ENCODE measurements around the gene EQTN. TPM values are rescaled to one million over a fixed set of nuclear protein-coding genes. Genes with fewer than 3 reads are reported as not detected.
A peak's percentile ranks its signal among the peaks of the same experiment; 100 is the strongest.

Gene EQTN
- total RNA-seq, 1 donor from 2014 or later, result not detected

GRCh38 chr9:27333241-27334052, 36.5 kb upstream of the EQTN start:
- H3K27me3 ChIP-seq (ENCODE audit: insufficient read depth, low read length), result peaks cover 14% of the 10 kb centered on the region
- TF ChIP-seq EZH2 (IDR thresholded peaks at IDR 0.05; ENCODE audit: insufficient read depth, low read length) (no peak), CTCF (IDR thresholded peaks at IDR 0.05; ENCODE audit: insufficient read depth, low read depth, low read length) (peak; percentile 97)
- no peak overlapping the region for H3K4me3 ChIP-seq (ENCODE audit: insufficient read depth, low read depth, low read length)
- DNase-seq (ENCODE audit: low read depth) (peak; percentile 42), FAIRE-seq (peak; percentile 92)
- Mint-ChIP-seq H3K36me3 (ENCODE audit: low read depth, unreplicated experiment) (no peaks in the 10 kb centered on the region), H3K27ac (ENCODE audit: unreplicated experiment) (no peak overlapping the region), H3K4me3 (ENCODE audit: unreplicated experiment) (no peak overlapping the region), H3K4me1 (ENCODE audit: low read depth, unreplicated experiment) (peaks cover 8% of the 10 kb centered on the region), H3K27me3 (ENCODE audit: low read depth, unreplicated experiment) (peaks cover 2% of the 10 kb centered on the region), H3K9me3 (ENCODE audit: unreplicated experiment) (no peaks in the 10 kb centered on the region)
- no peak overlapping the region for H3K27ac ChIP-seq (ENCODE audit: low read depth, low read length)
- H3K36me3 ChIP-seq (ENCODE audit: insufficient read depth, low read length), result no peaks in the 10 kb centered on the region
- H3K4me2 ChIP-seq (ENCODE audit: low read length), result no peak overlapping the region
- H2AFZ ChIP-seq (ENCODE audit: low read depth, low read length), result no peak overlapping the region
- H3K4me1 ChIP-seq (ENCODE audit: insufficient read depth, low read length), result peaks cover 3% of the 10 kb centered on the region
- H3K9ac ChIP-seq (ENCODE audit: low read length), result no peak overlapping the region
- no peaks in the 10 kb centered on the region for H4K20me1 ChIP-seq (ENCODE audit: insufficient read depth, low read length)
- H3K9me3 ChIP-seq (ENCODE audit: insufficient read depth, low read depth, low read length), result no peaks in the 10 kb centered on the region
- H3K79me2 ChIP-seq (ENCODE audit: insufficient read depth, low read length), result no peaks in the 10 kb centered on the region

- Mint-ChIP-seq H3K4me1 (ENCODE audit: low read depth, unreplicated experiment) (peaks cover 5% of the 10 kb centered on the region), H3K4me3 (ENCODE audit: unreplicated experiment) (no peak overlapping the region), H3K36me3 (ENCODE audit: low read depth, unreplicated experiment) (no peaks in the 10 kb centered on the region), H3K27ac (ENCODE audit: unreplicated experiment) (no peak overlapping the region), H3K27me3 (ENCODE audit: low read depth, unreplicated experiment) (no peaks in the 10 kb centered on the region), H3K9me3 (ENCODE audit: unreplicated experiment) (no peaks in the 10 kb centered on the region)
- Histone ChIP-seq H3K36me3 (ENCODE audit: insufficient read depth, low read length) (no peaks in the 10 kb centered on the region), H3K4me1 (ENCODE audit: insufficient read depth, low read length) (peaks cover 3% of the 10 kb centered on the region), H3K4me3 (ENCODE audit: insufficient read depth, low read depth, low read length) (no peak overlapping the region), H3K9me3 (ENCODE audit: insufficient read depth, low read depth, low read length) (no peaks in the 10 kb centered on the region), H4K20me1 (ENCODE audit: insufficient read depth, low read length) (no peaks in the 10 kb centered on the region), H3K9ac (ENCODE audit: low read length) (no peak overlapping the region), H2AFZ (ENCODE audit: low read depth, low read length) (no peak overlapping the region), H3K4me2 (ENCODE audit: low read length) (no peak overlapping the region), H3K27me3 (ENCODE audit: insufficient read depth, low read length) (peaks cover 14% of the 10 kb centered on the region), H3K27ac (ENCODE audit: low read depth, low read length) (no peak overlapping the region), H3K79me2 (ENCODE audit: insufficient read depth, low read length) (no peaks in the 10 kb centered on the region)
- TF ChIP-seq CTCF (IDR thresholded peaks at IDR 0.05; ENCODE audit: insufficient read depth, low read depth, low read length), result no peak
- no peak for TF ChIP-seq EZH2 (IDR thresholded peaks at IDR 0.05; ENCODE audit: insufficient read depth, low read length)
- FAIRE-seq (no peak), DNase-seq (ENCODE audit: low read depth) (no peak)
Observed at GRCh38 chr9:27331393-27331792, 34.4 kb upstream of the EQTN start.

GRCh38 chr9:27329291-27329690, 32.3 kb upstream of the EQTN start:
- no peak overlapping the region for H3K4me3 Mint-ChIP-seq (ENCODE audit: unreplicated experiment)

More at GRCh38 chr9:27329291-27329690, 32.3 kb upstream of the EQTN start:
- Histone ChIP-seq H3K4me1 (ENCODE audit: insufficient read depth, low read length) (peaks cover 3% of the 10 kb centered on the region), H3K36me3 (ENCODE audit: insufficient read depth, low read length) (no peaks in the 10 kb centered on the region), H3K4me3 (ENCODE audit: insufficient read depth, low read depth, low read length) (no peak overlapping the region), H3K4me2 (ENCODE audit: low read length) (no peak overlapping the region), H3K27ac (ENCODE audit: low read depth, low read length) (no peak overlapping the region), H4K20me1 (ENCODE audit: insufficient read depth, low read length) (no peaks in the 10 kb centered on the region), H3K79me2 (ENCODE audit: insufficient read depth, low read length) (no peaks in the 10 kb centered on the region), H3K9me3 (ENCODE audit: insufficient read depth, low read depth, low read length) (no peaks in the 10 kb centered on the region), H2AFZ (ENCODE audit: low read depth, low read length) (no peak overlapping the region), H3K9ac (ENCODE audit: low read length) (no peak overlapping the region), H3K27me3 (ENCODE audit: insufficient read depth, low read length) (peaks cover 14% of the 10 kb centered on the region)
- Mint-ChIP-seq H3K27ac (ENCODE audit: unreplicated experiment) (no peak overlapping the region), H3K36me3 (ENCODE audit: low read depth, unreplicated experiment) (no peaks in the 10 kb centered on the region), H3K27me3 (ENCODE audit: low read depth, unreplicated experiment) (no peaks in the 10 kb centered on the region), H3K4me1 (ENCODE audit: low read depth, unreplicated experiment) (peaks cover 5% of the 10 kb centered on the region), H3K9me3 (ENCODE audit: unreplicated experiment) (peaks cover 3% of the 10 kb centered on the region)
- DNase-seq (ENCODE audit: low read depth) (no peak), FAIRE-seq (no peak)
- TF ChIP-seq CTCF (IDR thresholded peaks at IDR 0.05; ENCODE audit: insufficient read depth, low read depth, low read length) (no peak), EZH2 (IDR thresholded peaks at IDR 0.05; ENCODE audit: insufficient read depth, low read length) (no peak)
